HCEC 1CT (cell line): ENCODE data around the gene SLC15A1.

Experiments used
- DNase-seq: peaks from one replicate; pipeline ENCODE4 v3.0.0-alpha.2; 2017

Gene SLC15A1

GRCh38 chr13:98752467-98753290, at the start of gene SLC15A1:
TSS of gene SLC15A1 (minus strand) at chr13:98752672. CDS start at chr13:98752598, 74 bp downstream.
- no peak for DNase-seq

GRCh38 chr13:98801626-98802418, 49.4 kb upstream of the SLC15A1 start:
- DNase-seq, result no peak

- DNase-seq, result no peak
Measured at GRCh38 chr13:98800078-98800477, 47.6 kb upstream of the SLC15A1 start.

GRCh38 chr13:98798849-98799645, 46.6 kb upstream of the SLC15A1 start:
- peak; percentile 88 for DNase-seq

GRCh38 chr13:98797456-98797855, 45.0 kb upstream of the SLC15A1 start:
- no peak for DNase-seq

GRCh38 chr13:98796798-98797197, 44.3 kb upstream of the SLC15A1 start:
- no peak for DNase-seq

GRCh38 chr13:98796191-98796590, 43.7 kb upstream of the SLC15A1 start:
- DNase-seq, result no peak

- no peak for DNase-seq
Measured at GRCh38 chr13:98795220-98795619, 42.7 kb upstream of the SLC15A1 start.

GRCh38 chr13:98794498-98794897, 42.0 kb upstream of the SLC15A1 start:
- no peak for DNase-seq

GRCh38 chr13:98792785-98793495, 40.5 kb upstream of the SLC15A1 start:
- DNase-seq, result no peak

GRCh38 chr13:98792321-98792720, 39.8 kb upstream of the SLC15A1 start:
- DNase-seq, result no peak

- DNase-seq, result no peak
Measured at GRCh38 chr13:98791611-98792010, 39.1 kb upstream of the SLC15A1 start.

GRCh38 chr13:98787996-98788395, 35.5 kb upstream of the SLC15A1 start:
- DNase-seq, result no peak

GRCh38 chr13:98787173-98787572, 34.7 kb upstream of the SLC15A1 start:
- no peak for DNase-seq

- no peak for DNase-seq
Measured at GRCh38 chr13:98786023-98786422, 33.6 kb upstream of the SLC15A1 start.

- no peak for DNase-seq
Measured at GRCh38 chr13:98785405-98785804, 32.9 kb upstream of the SLC15A1 start.

- DNase-seq, result no peak
Measured at GRCh38 chr13:98784666-98785065, 32.2 kb upstream of the SLC15A1 start.

- DNase-seq, result no peak
Measured at GRCh38 chr13:98783856-98784478, 31.5 kb upstream of the SLC15A1 start.

- no peak for DNase-seq
Measured at GRCh38 chr13:98782654-98783053, 30.2 kb upstream of the SLC15A1 start.

- no peak for DNase-seq
Measured at GRCh38 chr13:98781905-98782304, 29.4 kb upstream of the SLC15A1 start.

GRCh38 chr13:98781470-98781869, 29.0 kb upstream of the SLC15A1 start:
- no peak for DNase-seq

- DNase-seq, result no peak
Measured at GRCh38 chr13:98781045-98781444, 28.6 kb upstream of the SLC15A1 start.
